HCEC 1CT (cell line): ENCODE measurements around the gene PRM1.

ENCODE experiments used
- DNase-seq: peaks from one replicate; pipeline ENCODE4 v3.0.0-alpha.2; 2017

The PRM1 gene

GRCh38 chr16:11280616-11281522 lies at the start of gene PRM1:
Gene PRM1 (minus strand): TSS chr16:11281330. CDS start chr16:11281238, 92 bp downstream.
- no peak for DNase-seq

GRCh38 chr16:11330526-11331237 lies 49.6 kb upstream of the PRM1 start:
- no peak for DNase-seq

GRCh38 chr16:11329891-11330290 lies 48.8 kb upstream of the PRM1 start:
- DNase-seq, result no peak

GRCh38 chr16:11329071-11329491 lies 48.0 kb upstream of the PRM1 start:
- peak; percentile 43 for DNase-seq

- DNase-seq, result peak; percentile 96
These were observed 47.3 kb upstream of the PRM1 start for GRCh38 chr16:11328172-11329070.

- no peak for DNase-seq
These were observed 46.4 kb upstream of the PRM1 start for GRCh38 chr16:11327277-11328171.

- DNase-seq, result no peak
These were observed 45.7 kb upstream of the PRM1 start for GRCh38 chr16:11326737-11327276.

- DNase-seq, result no peak
These were observed 45.1 kb upstream of the PRM1 start for GRCh38 chr16:11326084-11326736.

GRCh38 chr16:11325404-11326083 lies 44.4 kb upstream of the PRM1 start:
- DNase-seq, result no peak

GRCh38 chr16:11323551-11324336 lies 42.6 kb upstream of the PRM1 start:
- no peak for DNase-seq

- DNase-seq, result no peak
These were observed 41.7 kb upstream of the PRM1 start for GRCh38 chr16:11322823-11323222.

- no peak for DNase-seq
These were observed 40.5 kb upstream of the PRM1 start for GRCh38 chr16:11321662-11322061.

GRCh38 chr16:11320170-11320569 lies 39.0 kb upstream of the PRM1 start:
- no peak for DNase-seq

GRCh38 chr16:11319529-11320146 lies 38.5 kb upstream of the PRM1 start:
- DNase-seq, result no peak

- no peak for DNase-seq
These were observed 37.7 kb upstream of the PRM1 start for GRCh38 chr16:11318817-11319216.

- DNase-seq, result no peak
These were observed 35.3 kb upstream of the PRM1 start for GRCh38 chr16:11316331-11317015.

GRCh38 chr16:11315510-11315909 lies 34.4 kb upstream of the PRM1 start:
- DNase-seq, result no peak

GRCh38 chr16:11314309-11314894 lies 33.3 kb upstream of the PRM1 start:
- DNase-seq, result no peak
